ENCODE results near the gene MRPS6.

GRCh38 chr21:34029743-34030528 lies 43.4 kb upstream of the MRPS6 start:
- TF ChIP-seq ZNF274 (IDR thresholded peaks at IDR 0.05; ENCODE audit: insufficient read depth, insufficient read length): no peak
- no peak for TF ChIP-seq MAX (IDR thresholded peaks at IDR 0.05; ENCODE audit: low read depth, low read length)
- no peak for TF ChIP-seq TAF1 (IDR thresholded peaks at IDR 0.05; ENCODE audit: borderline replicate concordance, low read depth, low read length)

Data from GM12878 (cell line).